ENCODE results near the gene DIAPH3.

Gene DIAPH3

DNA sequence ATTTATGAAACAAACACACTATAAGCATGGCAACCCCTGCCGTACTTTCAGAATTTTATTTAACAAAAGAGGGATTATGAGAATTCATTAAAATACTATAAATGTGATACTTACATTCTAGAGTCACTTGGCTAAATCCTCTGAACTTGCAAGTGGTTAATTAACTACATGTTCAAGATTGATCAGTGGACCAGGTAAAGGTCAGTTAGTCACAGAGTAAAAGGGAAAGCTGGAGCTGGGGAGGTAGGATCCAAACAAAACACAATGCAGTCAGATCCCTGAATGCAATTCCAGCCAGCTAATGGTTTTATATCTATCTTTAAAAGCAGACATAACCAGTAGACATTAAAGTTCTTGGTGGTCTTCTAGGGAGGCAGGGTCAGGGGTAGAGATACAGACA is 270.5 kb downstream of the DIAPH3 start:
- TF ChIP-seq, protein P1, sequence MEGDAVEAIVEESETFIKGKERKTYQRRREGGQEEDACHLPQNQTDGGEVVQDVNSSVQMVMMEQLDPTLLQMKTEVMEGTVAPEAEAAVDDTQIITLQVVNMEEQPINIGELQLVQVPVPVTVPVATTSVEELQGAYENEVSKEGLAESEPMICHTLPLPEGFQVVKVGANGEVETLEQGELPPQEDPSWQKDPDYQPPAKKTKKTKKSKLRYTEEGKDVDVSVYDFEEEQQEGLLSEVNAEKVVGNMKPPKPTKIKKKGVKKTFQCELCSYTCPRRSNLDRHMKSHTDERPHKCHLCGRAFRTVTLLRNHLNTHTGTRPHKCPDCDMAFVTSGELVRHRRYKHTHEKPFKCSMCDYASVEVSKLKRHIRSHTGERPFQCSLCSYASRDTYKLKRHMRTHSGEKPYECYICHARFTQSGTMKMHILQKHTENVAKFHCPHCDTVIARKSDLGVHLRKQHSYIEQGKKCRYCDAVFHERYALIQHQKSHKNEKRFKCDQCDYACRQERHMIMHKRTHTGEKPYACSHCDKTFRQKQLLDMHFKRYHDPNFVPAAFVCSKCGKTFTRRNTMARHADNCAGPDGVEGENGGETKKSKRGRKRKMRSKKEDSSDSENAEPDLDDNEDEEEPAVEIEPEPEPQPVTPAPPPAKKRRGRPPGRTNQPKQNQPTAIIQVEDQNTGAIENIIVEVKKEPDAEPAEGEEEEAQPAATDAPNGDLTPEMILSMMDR (IDR thresholded peaks at IDR 0.05; ENCODE audit: control extremely low read depth, extremely low read depth, low read depth, missing control alignments), result no peak
- POLR2A ChIA-PET, result no interaction called here
- CTCF ChIA-PET, result no interaction called here
- DNase-seq (ENCODE audit: extremely low spot score), result no peak

DNA sequence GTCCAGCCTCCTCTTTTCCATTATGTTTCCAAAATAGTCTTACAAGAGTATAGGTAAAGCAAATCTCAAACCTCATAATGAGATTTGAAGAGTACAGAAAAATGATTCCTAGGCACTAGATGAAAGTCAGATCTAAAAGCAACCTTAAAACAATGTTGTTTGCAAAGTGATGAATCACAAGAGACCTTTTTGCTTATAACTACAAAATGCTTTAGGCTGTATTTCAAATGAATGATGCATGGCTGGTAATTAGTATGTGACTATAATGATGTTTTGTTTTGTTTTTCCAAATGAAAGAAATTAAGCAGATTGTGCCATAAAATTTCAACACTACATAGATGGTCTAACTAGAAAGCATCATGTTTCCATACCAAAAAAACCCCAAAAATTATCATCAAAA is 272.7 kb downstream of the DIAPH3 start:
- POLR2A ChIA-PET, result no interaction called here
- DNase-seq (ENCODE audit: extremely low spot score), result no peak
- CTCF ChIA-PET, result no interaction called here
- TF ChIP-seq, protein P1 (IDR thresholded peaks at IDR 0.05; ENCODE audit: control extremely low read depth, extremely low read depth, low read depth, missing control alignments), result no peak

DNA sequence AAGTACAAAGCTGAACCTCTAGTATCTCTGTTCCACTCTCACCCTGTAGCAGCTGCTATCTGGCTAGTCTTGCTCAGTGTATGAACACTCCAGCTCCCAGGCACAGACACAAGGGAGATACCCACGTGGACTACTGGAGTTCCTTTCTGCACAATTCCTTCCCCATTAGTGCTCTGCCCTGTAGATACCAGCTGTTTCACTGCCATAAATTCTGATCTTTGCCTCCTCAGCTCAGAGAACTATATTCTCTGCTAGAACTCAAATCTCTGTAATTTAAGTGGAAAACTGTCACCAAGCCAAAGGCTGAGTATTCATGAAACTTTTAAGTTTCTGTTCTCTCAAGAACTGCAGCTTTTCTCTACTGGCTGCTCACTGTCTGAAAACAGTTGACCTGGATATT is 273.7 kb downstream of the DIAPH3 start:
- CTCF ChIA-PET, result interaction anchor here (1.3 kb wide), 1 partner anchor 10 kb away, joined by 4 read pairs; no protein-coding TSS in a partner anchor
- TF ChIP-seq, protein P1 (IDR thresholded peaks at IDR 0.05; ENCODE audit: control extremely low read depth, extremely low read depth, low read depth, missing control alignments), result no peak
- DNase-seq (ENCODE audit: extremely low spot score), result no peak
- POLR2A ChIA-PET, result no interaction called here

- CTCF ChIA-PET, result no interaction called here
- TF ChIP-seq, protein P1 (IDR thresholded peaks at IDR 0.05; ENCODE audit: control extremely low read depth, extremely low read depth, low read depth, missing control alignments), result no peak
- POLR2A ChIA-PET, result no interaction called here
- DNase-seq (ENCODE audit: extremely low spot score), result no peak
These were observed 275.3 kb downstream of the DIAPH3 start for GRCh38 chr13:59888408-59888807.

DNA sequence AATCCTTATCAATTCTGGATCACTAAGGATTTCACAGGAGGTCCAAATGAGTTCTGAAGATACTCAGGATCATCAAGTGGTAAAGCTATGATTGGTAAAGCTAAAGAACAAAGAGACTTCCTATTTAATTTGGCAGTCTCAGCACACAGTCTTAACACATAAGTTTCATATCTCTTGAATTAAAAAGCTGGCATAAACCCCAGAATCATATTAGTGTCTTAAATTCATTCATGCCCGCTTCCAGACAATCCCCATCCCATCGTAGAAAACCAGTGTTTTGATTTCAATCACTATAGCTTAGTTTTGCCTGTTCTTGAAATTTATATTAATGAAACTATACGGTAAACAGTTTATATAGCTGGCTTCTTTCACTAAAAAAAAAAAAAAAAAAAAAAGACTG is 278.7 kb downstream of the DIAPH3 start:
- TF ChIP-seq, protein P1 (IDR thresholded peaks at IDR 0.05; ENCODE audit: control extremely low read depth, extremely low read depth, low read depth, missing control alignments), result no peak
- ChIA-PET CTCF (interaction anchor here (0.7 to 1.6 kb wide), 3 partner anchors 9 to 42 kb away, joined by 3 to 4 read pairs (median 3); no protein-coding TSS in a partner anchor), POLR2A (no interaction called here)
- no peak for DNase-seq (ENCODE audit: extremely low spot score)

DNA sequence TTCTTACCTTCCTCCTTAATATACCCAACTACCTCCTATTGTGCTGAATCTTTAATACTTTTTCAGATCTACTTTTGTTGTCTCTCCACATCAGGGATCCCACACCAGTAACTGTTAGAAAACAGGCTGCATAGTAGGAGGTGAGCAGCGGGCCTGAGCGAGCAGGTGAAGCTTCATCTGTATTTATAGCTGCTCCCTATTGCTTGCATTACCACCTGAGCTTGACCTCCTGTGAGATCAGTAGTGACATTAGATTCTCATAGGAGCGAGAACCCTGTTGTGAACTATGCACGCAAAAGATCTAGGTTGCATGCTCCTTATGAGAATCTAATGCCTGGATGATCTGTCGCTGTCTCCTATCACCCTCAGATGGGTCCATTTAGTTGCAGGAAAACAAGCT is 279.8 kb downstream of the DIAPH3 start:
- CTCF ChIA-PET, result interaction anchor here (1.2 to 1.6 kb wide), 3 partner anchors 13 to 23 kb away, joined by 3 to 5 read pairs (median 4); no protein-coding TSS in a partner anchor
- POLR2A ChIA-PET, result no interaction called here
- TF ChIP-seq, protein P1 (IDR thresholded peaks at IDR 0.05; ENCODE audit: control extremely low read depth, extremely low read depth, low read depth, missing control alignments), result no peak
- DNase-seq (ENCODE audit: extremely low spot score), result no peak

GRCh38 chr13:59880468-59880867 is 283.3 kb downstream of the DIAPH3 start:
- TF ChIP-seq, protein P1 (IDR thresholded peaks at IDR 0.05; ENCODE audit: control extremely low read depth, extremely low read depth, low read depth, missing control alignments), result no peak
- ChIA-PET CTCF (no interaction called here), POLR2A (no interaction called here)
- DNase-seq (ENCODE audit: extremely low spot score), result no peak

All from GM10248 (cell line).